ENCODE measurements around the gene LBX2. TPM values are rescaled to one million over a fixed set of nuclear protein-coding genes. Genes with fewer than 3 reads are reported as not detected.
A peak's percentile ranks its signal among the peaks of the same experiment; 100 is the strongest.
"Not testable (repeated sequence)": the region's sequence is repeated elsewhere in the genome, so short reads cannot be mapped to it uniquely, and the experiment has no call there.

Gene LBX2
- total RNA-seq, 4 donors from 2014 or later, result 0.50 to 2.6 (median 1.9) TPM; not detected in 1

DNA sequence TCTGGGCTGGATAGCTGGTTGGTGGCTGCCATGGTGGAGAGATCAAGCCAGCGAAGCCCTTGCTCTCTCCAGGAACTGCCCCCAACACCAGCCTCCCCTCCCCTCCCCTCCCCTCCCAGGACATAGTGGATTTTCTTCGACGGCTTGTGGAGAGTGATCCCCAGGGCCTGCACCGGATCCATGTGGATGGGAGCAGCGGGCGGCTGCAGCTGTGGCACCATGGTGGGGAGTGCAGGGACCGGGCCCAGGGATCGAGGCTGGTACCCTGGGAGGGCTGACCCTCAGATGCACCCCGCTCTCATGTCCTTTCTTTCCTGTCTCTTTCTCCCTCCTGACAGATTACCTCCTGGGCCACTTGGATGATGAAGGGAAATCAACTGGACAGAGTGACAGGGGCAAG is 9.5 kb downstream of the LBX2 start:
- peaks cover 29 to 48% of the 10 kb centered on the region in 2 donors for H3K36me3 ChIP-seq
- H3K9me3 ChIP-seq, result no peaks in the 10 kb centered on the region
- intact Hi-C loops (cut with DNase I), result no loop called here
- H3K4me3 ChIP-seq (replicated peaks in 1 of 3), result no peak overlapping the region
- H3K27me3 ChIP-seq, result no peaks in the 10 kb centered on the region
- H3K4me1 ChIP-seq, result no peaks in the 10 kb centered on the region
- no peak overlapping the region for H3K27ac ChIP-seq
- no peak for DNase-seq
- WGBS, 2 donors, result 94 to 96% methylated on average over 8 of the region's 9 CpGs
- TF ChIP-seq, protein P1, sequence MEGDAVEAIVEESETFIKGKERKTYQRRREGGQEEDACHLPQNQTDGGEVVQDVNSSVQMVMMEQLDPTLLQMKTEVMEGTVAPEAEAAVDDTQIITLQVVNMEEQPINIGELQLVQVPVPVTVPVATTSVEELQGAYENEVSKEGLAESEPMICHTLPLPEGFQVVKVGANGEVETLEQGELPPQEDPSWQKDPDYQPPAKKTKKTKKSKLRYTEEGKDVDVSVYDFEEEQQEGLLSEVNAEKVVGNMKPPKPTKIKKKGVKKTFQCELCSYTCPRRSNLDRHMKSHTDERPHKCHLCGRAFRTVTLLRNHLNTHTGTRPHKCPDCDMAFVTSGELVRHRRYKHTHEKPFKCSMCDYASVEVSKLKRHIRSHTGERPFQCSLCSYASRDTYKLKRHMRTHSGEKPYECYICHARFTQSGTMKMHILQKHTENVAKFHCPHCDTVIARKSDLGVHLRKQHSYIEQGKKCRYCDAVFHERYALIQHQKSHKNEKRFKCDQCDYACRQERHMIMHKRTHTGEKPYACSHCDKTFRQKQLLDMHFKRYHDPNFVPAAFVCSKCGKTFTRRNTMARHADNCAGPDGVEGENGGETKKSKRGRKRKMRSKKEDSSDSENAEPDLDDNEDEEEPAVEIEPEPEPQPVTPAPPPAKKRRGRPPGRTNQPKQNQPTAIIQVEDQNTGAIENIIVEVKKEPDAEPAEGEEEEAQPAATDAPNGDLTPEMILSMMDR (IDR thresholded peaks at IDR 0.05), result no peak
- TF ChIP-seq POLR2A (IDR thresholded peaks at IDR 0.05), result no peak

DNA sequence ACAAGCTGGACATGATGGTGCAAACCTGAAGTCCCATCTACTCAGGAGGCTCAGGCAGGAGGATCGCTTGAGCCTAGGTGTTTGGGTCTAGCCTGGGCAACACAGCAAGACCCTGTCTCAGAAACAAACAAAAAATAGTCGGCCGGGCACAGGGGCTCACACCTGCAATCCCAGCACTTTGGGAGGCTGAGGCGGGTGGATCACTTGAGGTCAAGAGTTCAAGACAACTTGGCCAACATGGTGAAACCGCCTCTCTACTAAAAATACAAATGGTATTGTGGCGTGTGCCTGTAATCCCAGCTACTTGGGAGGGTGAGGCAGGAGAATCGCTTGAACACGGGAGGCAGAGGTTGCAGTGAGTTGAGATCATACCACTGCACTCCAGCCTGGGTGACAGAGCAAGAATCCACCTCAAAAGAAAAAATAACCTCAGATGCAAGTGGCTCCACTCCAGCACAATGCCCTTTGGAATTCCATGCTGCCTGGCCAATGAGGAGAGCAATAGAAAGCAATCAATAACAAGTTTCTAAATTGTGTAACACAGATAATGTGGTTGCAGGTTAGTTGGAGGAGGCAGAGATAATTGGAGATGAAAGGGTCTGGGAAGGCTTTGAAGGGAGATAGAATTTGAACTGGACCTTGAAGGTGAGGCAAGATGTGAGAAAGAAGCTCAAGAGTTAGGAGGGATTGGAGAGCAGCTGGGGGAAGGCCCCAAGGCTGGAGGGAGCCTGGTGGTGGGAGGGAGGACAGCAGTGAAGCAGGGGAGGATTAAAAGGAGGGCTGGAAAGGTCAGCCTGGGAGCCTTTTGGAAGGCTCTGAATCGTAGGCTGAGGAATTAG is 10.5 kb downstream of the LBX2 start:
- Histone ChIP-seq H3K27me3 (no peaks in the 10 kb centered on the region), H3K4me1 (peaks cover under 1 to 4% of the 10 kb centered on the region in 2 donors), H3K27ac (no peak overlapping the region), H3K4me3 (replicated peaks in 1 of 3) (no peak overlapping the region), H3K36me3 (peaks cover 29 to 48% of the 10 kb centered on the region in 2 donors), H3K9me3 (no peaks in the 10 kb centered on the region)
- no peak for DNase-seq
- intact Hi-C loops (cut with DNase I), result no loop called here
- WGBS, 2 donors, result 88 to 91% methylated on average over 9 of the region's 9 CpGs
- TF ChIP-seq POLR2A (IDR thresholded peaks at IDR 0.05), result no peak
- TF ChIP-seq, protein P1 (IDR thresholded peaks at IDR 0.05), result no peak

DNA sequence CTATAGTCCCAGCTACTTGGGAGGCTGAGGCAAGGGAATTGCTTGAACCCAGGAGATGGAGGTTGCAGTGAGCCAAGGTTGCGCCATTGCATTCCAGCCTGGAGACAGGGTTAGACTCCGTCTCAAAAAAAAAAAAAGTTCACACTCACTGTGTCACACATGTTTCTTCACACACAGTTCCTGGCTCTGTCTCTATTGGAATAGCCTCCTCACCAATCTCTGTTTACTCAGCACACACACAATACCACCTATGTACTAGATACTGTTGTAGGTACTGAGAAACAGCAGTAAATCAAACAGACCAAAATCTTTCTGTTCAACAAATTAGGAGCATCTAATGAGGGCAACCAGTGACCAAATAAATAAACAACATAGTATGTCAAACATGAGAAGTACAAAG is 13.3 kb downstream of the LBX2 start:
- H3K36me3 ChIP-seq, result peaks cover 17 to 22% of the 10 kb centered on the region in 2 donors
- intact Hi-C loops (cut with DNase I), result no loop called here
- no peak overlapping the region for H3K4me3 ChIP-seq (replicated peaks in 1 of 3)
- no peak overlapping the region for H3K27ac ChIP-seq
- no peak for DNase-seq
- 92 to 100% methylated on average over 2 of the region's 2 CpGs for WGBS, 2 donors
- peaks cover 18 to 20% of the 10 kb centered on the region in 2 donors for H3K4me1 ChIP-seq
- no peaks in the 10 kb centered on the region for H3K9me3 ChIP-seq
- H3K27me3 ChIP-seq, result no peaks in the 10 kb centered on the region
- TF ChIP-seq, protein P1 (IDR thresholded peaks at IDR 0.05), result no peak
- TF ChIP-seq POLR2A (IDR thresholded peaks at IDR 0.05), result no peak

DNA sequence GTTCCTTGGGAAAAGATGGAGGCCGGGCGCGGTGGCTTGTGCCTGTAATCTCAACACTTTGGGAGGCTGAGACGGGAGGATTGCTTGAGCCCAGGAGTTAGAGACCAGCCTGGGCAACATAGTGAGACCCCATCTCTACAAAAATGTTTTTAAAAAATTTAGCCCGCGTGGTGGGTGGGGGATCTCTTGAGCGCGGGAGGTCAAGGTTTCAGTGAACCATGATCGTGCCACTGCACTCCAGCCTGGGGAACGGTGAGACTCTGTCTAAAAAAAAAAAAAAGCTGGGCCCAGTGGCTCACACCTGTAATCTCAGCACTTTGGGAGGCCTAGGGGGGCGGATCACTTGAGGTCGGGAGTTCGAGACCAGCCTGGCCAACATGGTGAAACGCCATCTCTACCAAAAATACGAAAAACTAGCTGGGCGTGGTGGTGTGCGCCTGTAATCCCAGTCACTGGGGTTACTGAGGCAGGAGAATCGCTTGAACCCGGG is 15.7 kb downstream of the LBX2 start:
- not testable (repeated sequence) for DNase-seq, H3K9me3 ChIP-seq, H3K36me3 ChIP-seq, H3K27me3 ChIP-seq
- H3K4me1 ChIP-seq, result peaks cover 22 to 27% of the 10 kb centered on the region in 2 donors
- H3K4me3 ChIP-seq (replicated peaks in 1 of 3), result peak overlapping the region in 1 of 3 donors; percentile 87
- 80 to 82% methylated on average over 19 of the region's 19 CpGs for WGBS, 2 donors
- intact Hi-C loops (cut with DNase I), result loop anchor here (2.0 kb wide), 1 partner anchor 105 kb away; no protein-coding TSS in a partner anchor
- H3K27ac ChIP-seq, result peak overlapping the region in 1 of 3 donors; percentile 87

DNA sequence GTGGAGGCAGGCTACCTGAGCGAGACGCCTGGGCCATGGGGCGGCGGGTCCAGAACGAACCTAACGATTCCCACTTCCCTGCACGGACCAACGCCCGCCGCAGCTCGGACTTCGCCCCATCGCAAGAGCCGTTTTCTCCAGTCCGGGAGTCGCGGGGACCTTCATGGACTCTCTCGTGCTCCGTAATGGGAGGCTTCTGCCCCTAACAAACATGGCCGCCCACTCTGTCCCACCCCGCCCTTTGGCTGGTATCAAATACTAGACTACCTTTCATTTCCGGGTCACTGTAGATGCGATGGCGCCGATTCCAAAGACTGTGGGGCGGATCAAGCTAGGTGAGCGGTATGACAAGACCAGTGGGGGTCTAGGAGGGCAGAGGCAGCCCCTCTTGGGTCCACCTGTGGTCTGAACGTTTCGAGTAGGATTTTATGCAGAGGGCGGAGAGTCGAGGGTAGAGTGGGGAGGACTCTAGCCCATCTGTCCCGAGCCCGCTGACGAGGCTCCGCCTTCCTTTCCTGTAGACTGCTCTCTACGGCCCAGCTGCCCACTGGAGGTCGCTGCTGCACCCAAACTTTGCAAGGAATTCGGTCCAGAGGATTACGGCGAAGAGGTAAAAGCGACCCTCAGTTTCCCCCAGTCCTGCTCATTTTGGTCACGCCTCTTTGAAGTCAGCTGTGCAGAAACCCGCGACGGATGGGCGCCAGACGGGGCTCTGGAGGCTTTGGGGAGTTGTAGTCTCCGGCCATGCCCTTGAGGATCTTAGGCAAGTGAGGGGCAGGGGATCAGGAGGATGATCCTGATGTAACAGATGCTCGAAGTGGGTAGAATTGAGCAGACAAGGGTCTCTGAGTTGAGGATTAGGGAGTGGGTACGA is 16.4 kb downstream of the LBX2 start, which contains the start of the genes CCDC142 and TTC31:
TSS of gene CCDC142 (minus strand) at position 198 of the 874 bp plus-strand sequence. CDS start at position 37, 161 bp downstream.
TSS of gene TTC31 (plus strand) at position 281 of the 874 bp plus-strand sequence. CDS start at position 296, 15 bp downstream.
- no peaks in the 10 kb centered on the region for H3K9me3 ChIP-seq
- DNase-seq, result peak; percentile 97 to 98
- TF ChIP-seq, protein P1 (IDR thresholded peaks at IDR 0.05), result peak; percentile 52 to 95 (median 88)
- peak in 1 of 2 donors; percentile 54 for TF ChIP-seq POLR2A (IDR thresholded peaks at IDR 0.05)
- H3K4me1 ChIP-seq, result peaks cover 22 to 27% of the 10 kb centered on the region in 2 donors
- H3K36me3 ChIP-seq, result peaks cover 0 to 8% of the 10 kb centered on the region in 2 donors
- H3K27ac ChIP-seq, result peak within 1 kb of the TSS; percentile 38 to 91 (median 87)
- WGBS, 2 donors, result 1% methylated on average over 30 to 38 of the region's 50 CpGs
- peak within 1 kb of the TSS; percentile 49 to 87 (median 84) for H3K4me3 ChIP-seq (replicated peaks in 1 of 3)
- intact Hi-C loops (cut with DNase I), result no loop called here
- H3K27me3 ChIP-seq, result no peaks in the 10 kb centered on the region

Measured in thyroid gland (tissue), 4 donors.